Measurements from ENCODE around the gene LIG4.

- no peak for TF ChIP-seq CTCF (conservative IDR thresholded peaks at IDR 0.05; ENCODE audit: low read depth, low read length)
- TF ChIP-seq EZH2 (IDR thresholded peaks at IDR 0.05; ENCODE audit: borderline replicate concordance, low read depth, low read length, poor library complexity, severe bottlenecking) = no peak
Observed at GRCh38 chr13:108195861-108196260, 19.5 kb downstream of the LIG4 start.

Measured in A673 (cell line).